Measurements from ENCODE around the gene CPNE5.

Gene CPNE5

DNA sequence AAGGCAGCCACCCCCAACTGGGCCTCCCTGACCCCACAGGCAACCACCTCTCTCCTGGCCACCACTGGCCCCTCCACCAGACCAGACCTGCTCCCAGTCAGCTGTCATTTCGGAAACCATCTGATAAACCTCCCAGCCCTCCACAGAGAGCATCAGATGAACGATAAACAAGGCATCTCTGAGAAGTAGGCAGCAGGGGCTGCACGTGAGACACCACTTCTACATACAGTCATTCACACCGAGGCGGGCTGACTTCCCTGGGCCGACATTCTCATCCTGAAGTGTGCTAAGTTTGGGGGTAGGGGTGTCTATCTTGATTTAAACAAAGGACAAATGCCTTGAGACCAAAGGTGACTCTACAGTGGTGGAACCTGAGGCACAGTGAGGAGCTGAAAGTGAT is 13.8 kb downstream of the CPNE5 start:
- Histone ChIP-seq H3K27ac (ENCODE audit: low read depth, low read length) (no peak overlapping the region), H3K4me3 (ENCODE audit: low read depth in 1 of 2, low read length in 2 of 2) (no peak overlapping the region), H3K4me1 (ENCODE audit: control insufficient read depth in 1 of 2, insufficient read depth in 2 of 2, low read length in 2 of 2) (peaks cover 8 to 12% of the 10 kb centered on the region in 2 donors), H3K9ac (ENCODE audit: low read depth in 1 of 2, low read length in 2 of 2) (no peak overlapping the region), H3K36me3 (ENCODE audit: control insufficient read depth in 1 of 2, insufficient read depth in 2 of 2, low read length in 2 of 2) (no peaks in the 10 kb centered on the region), H3K27me3 (ENCODE audit: control insufficient read depth in 1 of 2, insufficient read depth in 2 of 2, low read length in 2 of 2) (no peaks in the 10 kb centered on the region), H3K9me3 (ENCODE audit: control insufficient read depth in 1 of 2, low read length in 2 of 2) (no peaks in the 10 kb centered on the region)

DNA sequence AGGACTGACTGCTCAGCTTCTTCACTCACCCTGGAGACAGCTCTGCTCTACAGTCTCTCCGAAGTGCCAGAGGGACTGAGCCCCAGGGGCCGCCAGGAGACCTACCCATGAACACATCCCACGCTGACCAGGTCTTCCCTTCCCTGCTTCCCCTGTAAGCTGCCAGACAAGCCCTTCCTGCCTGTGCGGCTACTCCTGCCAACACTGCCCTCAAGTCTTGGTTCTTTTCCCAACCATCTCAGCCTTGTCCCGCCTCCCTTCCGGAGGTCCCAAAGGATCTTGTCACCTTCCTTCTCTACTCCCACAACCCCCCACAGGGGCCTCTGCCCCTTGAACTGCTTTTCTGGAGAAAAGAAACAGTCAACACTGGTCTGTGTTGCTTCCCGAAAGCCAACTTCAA is 15.0 kb downstream of the CPNE5 start:
- no peaks in the 10 kb centered on the region for H3K36me3 ChIP-seq (ENCODE audit: control insufficient read depth in 1 of 2, insufficient read depth in 2 of 2, low read length in 2 of 2)
- H3K4me1 ChIP-seq (ENCODE audit: control insufficient read depth in 1 of 2, insufficient read depth in 2 of 2, low read length in 2 of 2), result peaks cover 0 to 4% of the 10 kb centered on the region in 2 donors
- H3K27me3 ChIP-seq (ENCODE audit: control insufficient read depth in 1 of 2, insufficient read depth in 2 of 2, low read length in 2 of 2), result no peaks in the 10 kb centered on the region
- H3K27ac ChIP-seq (ENCODE audit: low read depth, low read length), result no peak overlapping the region
- H3K4me3 ChIP-seq (ENCODE audit: low read depth in 1 of 2, low read length in 2 of 2), result no peak overlapping the region
- H3K9me3 ChIP-seq (ENCODE audit: control insufficient read depth in 1 of 2, low read length in 2 of 2), result no peaks in the 10 kb centered on the region
- no peak overlapping the region for H3K9ac ChIP-seq (ENCODE audit: low read depth in 1 of 2, low read length in 2 of 2)

DNA sequence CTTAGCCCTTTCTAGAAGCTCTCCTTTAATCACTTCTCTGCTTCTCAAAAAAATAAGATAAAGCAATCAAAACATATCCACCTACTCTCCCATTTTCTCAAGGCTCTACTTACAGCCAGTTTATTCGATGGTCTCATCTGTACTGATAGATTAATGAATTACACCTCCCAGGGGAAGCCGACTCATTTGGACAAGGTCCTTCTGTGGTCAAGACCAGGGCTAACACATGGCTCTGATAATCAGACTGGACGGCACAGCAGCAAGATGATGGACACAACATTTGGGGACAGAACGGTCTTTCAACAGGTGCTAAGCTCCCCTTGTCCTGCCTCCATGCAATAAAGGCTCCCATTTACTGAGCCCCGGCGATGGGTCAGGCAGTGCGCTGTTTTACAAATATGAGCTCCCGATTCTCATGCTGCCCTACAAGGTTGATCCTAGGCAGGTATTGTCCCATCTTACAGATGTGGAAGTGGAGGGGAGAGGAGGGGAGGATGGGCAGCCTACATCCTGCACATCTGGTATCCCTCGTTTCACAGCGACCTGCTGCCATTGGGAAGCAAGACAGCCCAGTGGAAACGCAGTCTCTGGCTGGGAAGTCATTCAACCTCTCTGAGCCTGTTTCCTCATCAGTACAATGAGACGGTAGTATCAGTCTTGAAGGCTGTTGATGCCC is 15.7 kb downstream of the CPNE5 start:
- no peaks in the 10 kb centered on the region for H3K36me3 ChIP-seq (ENCODE audit: control insufficient read depth in 1 of 2, insufficient read depth in 2 of 2, low read length in 2 of 2)
- H3K4me1 ChIP-seq (ENCODE audit: control insufficient read depth in 1 of 2, insufficient read depth in 2 of 2, low read length in 2 of 2), result peaks cover 0 to 4% of the 10 kb centered on the region in 2 donors
- no peak overlapping the region for H3K9ac ChIP-seq (ENCODE audit: low read depth in 1 of 2, low read length in 2 of 2)
- H3K27ac ChIP-seq (ENCODE audit: low read depth, low read length), result no peak overlapping the region
- no peaks in the 10 kb centered on the region for H3K9me3 ChIP-seq (ENCODE audit: control insufficient read depth in 1 of 2, low read length in 2 of 2)
- no peaks in the 10 kb centered on the region for H3K27me3 ChIP-seq (ENCODE audit: control insufficient read depth in 1 of 2, insufficient read depth in 2 of 2, low read length in 2 of 2)
- no peak overlapping the region for H3K4me3 ChIP-seq (ENCODE audit: low read depth in 1 of 2, low read length in 2 of 2)

GRCh38 chr6:36822506-36823269 is 16.6 kb downstream of the CPNE5 start:
- Histone ChIP-seq H3K36me3 (ENCODE audit: control insufficient read depth in 1 of 2, insufficient read depth in 2 of 2, low read length in 2 of 2) (no peaks in the 10 kb centered on the region), H3K27me3 (ENCODE audit: control insufficient read depth in 1 of 2, insufficient read depth in 2 of 2, low read length in 2 of 2) (no peaks in the 10 kb centered on the region), H3K9me3 (ENCODE audit: control insufficient read depth in 1 of 2, low read length in 2 of 2) (no peaks in the 10 kb centered on the region), H3K27ac (ENCODE audit: low read depth, low read length) (no peak overlapping the region), H3K4me1 (ENCODE audit: control insufficient read depth in 1 of 2, insufficient read depth in 2 of 2, low read length in 2 of 2) (peaks cover 0 to 4% of the 10 kb centered on the region in 2 donors), H3K4me3 (ENCODE audit: low read depth in 1 of 2, low read length in 2 of 2) (no peak overlapping the region), H3K9ac (ENCODE audit: low read depth in 1 of 2, low read length in 2 of 2) (no peak overlapping the region)

DNA sequence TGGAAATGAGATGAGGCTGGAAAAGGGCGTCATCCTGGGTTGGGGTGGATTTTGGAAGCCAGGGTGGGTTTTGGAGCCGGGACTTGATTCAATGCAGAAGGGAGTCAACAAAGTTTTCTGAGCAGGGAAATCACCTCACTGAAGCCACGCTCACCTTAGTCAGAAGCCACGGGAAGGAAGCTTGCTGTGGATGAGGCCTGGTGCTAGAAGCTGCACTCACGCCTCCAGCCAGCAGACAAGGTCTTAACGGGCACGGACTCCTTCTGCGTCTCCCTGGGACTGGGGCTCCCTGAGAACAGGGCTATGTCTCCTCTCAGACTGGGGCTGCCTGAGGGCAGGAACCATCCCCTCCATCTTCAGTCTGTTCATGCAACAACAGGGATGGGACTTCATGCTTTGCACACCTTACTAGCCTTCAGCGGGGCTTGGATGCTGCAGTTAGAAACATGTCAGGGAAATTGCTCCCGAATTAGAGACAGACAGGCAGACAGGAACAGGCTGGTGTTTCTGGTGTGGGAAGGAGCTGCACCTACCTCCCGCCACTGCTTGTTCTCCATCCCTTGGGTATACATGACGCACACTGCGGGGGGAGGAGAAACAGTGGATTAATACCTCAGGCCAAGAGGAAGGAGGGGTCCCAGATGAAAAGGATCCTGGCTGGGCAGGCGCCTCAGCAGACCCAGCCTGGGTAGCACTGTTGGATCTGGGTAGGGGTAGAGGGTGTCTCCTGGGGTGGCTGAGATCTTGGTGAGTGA is 17.5 kb downstream of the CPNE5 start:
- H3K27me3 ChIP-seq (ENCODE audit: control insufficient read depth in 1 of 2, insufficient read depth in 2 of 2, low read length in 2 of 2), result no peaks in the 10 kb centered on the region
- H3K9me3 ChIP-seq (ENCODE audit: control insufficient read depth in 1 of 2, low read length in 2 of 2), result no peaks in the 10 kb centered on the region
- H3K27ac ChIP-seq (ENCODE audit: low read depth, low read length), result no peak overlapping the region
- H3K9ac ChIP-seq (ENCODE audit: low read depth in 1 of 2, low read length in 2 of 2), result no peak overlapping the region
- H3K4me3 ChIP-seq (ENCODE audit: low read depth in 1 of 2, low read length in 2 of 2), result no peak overlapping the region
- H3K4me1 ChIP-seq (ENCODE audit: control insufficient read depth in 1 of 2, insufficient read depth in 2 of 2, low read length in 2 of 2), result peaks cover 0 to 4% of the 10 kb centered on the region in 2 donors
- H3K36me3 ChIP-seq (ENCODE audit: control insufficient read depth in 1 of 2, insufficient read depth in 2 of 2, low read length in 2 of 2), result no peaks in the 10 kb centered on the region

GRCh38 chr6:36820700-36821580 is 18.3 kb downstream of the CPNE5 start:
- Histone ChIP-seq H3K27me3 (ENCODE audit: control insufficient read depth in 1 of 2, insufficient read depth in 2 of 2, low read length in 2 of 2) (no peaks in the 10 kb centered on the region), H3K27ac (ENCODE audit: low read depth, low read length) (no peak overlapping the region), H3K9me3 (ENCODE audit: control insufficient read depth in 1 of 2, low read length in 2 of 2) (no peaks in the 10 kb centered on the region), H3K4me1 (ENCODE audit: control insufficient read depth in 1 of 2, insufficient read depth in 2 of 2, low read length in 2 of 2) (peaks cover 0 to 4% of the 10 kb centered on the region in 2 donors), H3K4me3 (ENCODE audit: low read depth in 1 of 2, low read length in 2 of 2) (no peak overlapping the region), H3K9ac (ENCODE audit: low read depth in 1 of 2, low read length in 2 of 2) (no peak overlapping the region), H3K36me3 (ENCODE audit: control insufficient read depth in 1 of 2, insufficient read depth in 2 of 2, low read length in 2 of 2) (no peaks in the 10 kb centered on the region)

DNA sequence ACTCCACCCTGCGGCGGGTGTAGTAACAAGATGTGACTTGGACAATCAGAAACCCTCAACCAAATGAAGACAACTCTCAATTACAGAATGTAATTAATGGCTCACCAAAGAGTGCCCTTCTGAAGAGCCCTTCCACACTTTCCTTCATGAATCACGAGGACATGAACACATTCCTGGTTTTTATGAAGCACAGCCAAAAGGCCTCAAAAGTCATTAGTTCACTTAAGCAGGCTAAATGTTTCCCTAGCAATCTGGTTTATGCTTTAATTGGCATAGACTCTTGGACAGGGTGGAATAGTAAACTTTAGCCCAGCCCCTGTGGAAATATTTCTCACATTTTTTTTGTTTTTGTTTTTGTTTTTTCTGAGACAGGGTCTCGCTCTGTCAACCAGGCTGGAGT is 20.5 kb downstream of the CPNE5 start:
- Histone ChIP-seq H3K4me1 (ENCODE audit: control insufficient read depth in 1 of 2, insufficient read depth in 2 of 2, low read length in 2 of 2) (no peaks in the 10 kb centered on the region), H3K27me3 (ENCODE audit: control insufficient read depth in 1 of 2, insufficient read depth in 2 of 2, low read length in 2 of 2) (no peaks in the 10 kb centered on the region), H3K36me3 (ENCODE audit: control insufficient read depth in 1 of 2, insufficient read depth in 2 of 2, low read length in 2 of 2) (no peaks in the 10 kb centered on the region), H3K9me3 (ENCODE audit: control insufficient read depth in 1 of 2, low read length in 2 of 2) (no peaks in the 10 kb centered on the region), H3K4me3 (ENCODE audit: low read depth in 1 of 2, low read length in 2 of 2) (no peak overlapping the region), H3K27ac (ENCODE audit: low read depth, low read length) (no peak overlapping the region), H3K9ac (ENCODE audit: low read depth in 1 of 2, low read length in 2 of 2) (no peak overlapping the region)

DNA sequence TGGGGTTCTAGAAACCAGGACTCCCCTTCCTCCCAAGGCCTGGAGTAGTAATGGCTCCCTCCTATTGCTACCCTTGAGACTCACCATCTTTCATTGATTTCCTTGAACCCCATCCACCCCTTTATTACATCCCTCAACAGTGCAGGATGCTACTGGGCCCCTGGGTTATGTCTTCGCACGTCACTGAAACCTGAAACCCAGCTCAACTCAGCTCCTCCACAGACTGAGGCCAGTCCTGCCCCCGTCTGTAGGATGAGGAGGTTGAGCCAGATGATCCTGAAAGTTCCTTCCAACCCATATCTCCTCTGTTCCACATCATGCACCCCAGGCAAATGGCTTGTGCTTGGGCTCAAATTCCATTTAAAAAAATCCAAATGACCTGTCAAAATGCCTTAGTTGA is 21.4 kb downstream of the CPNE5 start:
- Histone ChIP-seq H3K27me3 (ENCODE audit: control insufficient read depth in 1 of 2, insufficient read depth in 2 of 2, low read length in 2 of 2) (no peaks in the 10 kb centered on the region), H3K4me1 (ENCODE audit: control insufficient read depth in 1 of 2, insufficient read depth in 2 of 2, low read length in 2 of 2) (no peaks in the 10 kb centered on the region), H3K9ac (ENCODE audit: low read depth in 1 of 2, low read length in 2 of 2) (no peak overlapping the region), H3K9me3 (ENCODE audit: control insufficient read depth in 1 of 2, low read length in 2 of 2) (no peaks in the 10 kb centered on the region), H3K27ac (ENCODE audit: low read depth, low read length) (no peak overlapping the region), H3K4me3 (ENCODE audit: low read depth in 1 of 2, low read length in 2 of 2) (no peak overlapping the region), H3K36me3 (ENCODE audit: control insufficient read depth in 1 of 2, insufficient read depth in 2 of 2, low read length in 2 of 2) (no peaks in the 10 kb centered on the region)

DNA sequence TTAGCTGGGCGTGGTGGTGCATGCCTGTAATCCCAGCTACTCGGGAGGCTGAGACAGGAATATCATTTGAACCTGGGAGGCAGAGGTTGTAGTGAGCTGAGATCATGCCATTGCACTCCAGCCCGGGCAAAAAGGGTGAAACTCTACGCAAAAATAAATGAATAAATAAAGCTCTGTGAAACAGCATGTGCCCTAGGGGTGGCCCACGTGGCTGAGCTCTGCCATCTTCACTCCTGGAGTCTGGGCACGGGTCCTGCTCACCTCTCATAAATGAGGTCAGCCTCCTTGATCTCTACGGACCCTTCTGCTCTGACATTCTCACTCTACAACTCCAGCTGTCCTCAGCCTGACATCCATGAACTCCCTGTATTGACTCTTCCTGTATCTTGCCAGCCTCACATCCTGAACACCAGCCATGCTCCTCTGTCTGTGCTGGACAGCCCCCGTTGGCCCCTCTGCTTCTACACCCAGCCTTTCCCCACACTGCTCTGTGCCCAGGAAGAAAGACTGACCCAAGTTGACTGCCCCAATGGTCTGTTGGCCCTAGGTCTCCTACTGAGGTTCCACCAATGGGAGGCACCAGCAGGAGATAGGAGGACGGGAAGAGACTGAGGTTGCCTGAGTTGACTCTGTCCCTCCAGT is 21.9 kb downstream of the CPNE5 start:
- H3K36me3 ChIP-seq (ENCODE audit: control insufficient read depth in 1 of 2, insufficient read depth in 2 of 2, low read length in 2 of 2), result no peaks in the 10 kb centered on the region
- H3K27me3 ChIP-seq (ENCODE audit: control insufficient read depth in 1 of 2, insufficient read depth in 2 of 2, low read length in 2 of 2), result no peaks in the 10 kb centered on the region
- H3K9me3 ChIP-seq (ENCODE audit: control insufficient read depth in 1 of 2, low read length in 2 of 2), result no peaks in the 10 kb centered on the region
- H3K27ac ChIP-seq (ENCODE audit: low read depth, low read length), result no peak overlapping the region
- no peaks in the 10 kb centered on the region for H3K4me1 ChIP-seq (ENCODE audit: control insufficient read depth in 1 of 2, insufficient read depth in 2 of 2, low read length in 2 of 2)
- H3K9ac ChIP-seq (ENCODE audit: low read depth in 1 of 2, low read length in 2 of 2), result no peak overlapping the region
- H3K4me3 ChIP-seq (ENCODE audit: low read depth in 1 of 2, low read length in 2 of 2), result no peak overlapping the region
